HepG2 (cell line): ENCODE results near the gene TUBB4B. TPM values are rescaled to one million over a fixed set of nuclear protein-coding genes. Genes with fewer than 3 reads are reported as not detected.

Source experiments
- EED ChIP-seq: sonication (generic); formaldehyde crosslinking; IDR thresholded peaks from 2 replicates; pipeline ENCODE4 v1.5.0; 2020; ENCODE audit warnings: mild to moderate bottlenecking, missing genetic modification reagents
- FOXM1 ChIP-seq: sonication (generic); formaldehyde crosslinking; IDR thresholded peaks from 2 replicates; pipeline ENCODE4 v1.5.0; 2020; ENCODE audit warnings: missing genetic modification reagents
- IKZF4 ChIP-seq: sonication (generic); formaldehyde crosslinking; IDR thresholded peaks from 2 replicates; pipeline ENCODE4 v1.5.1; 2020; ENCODE audit warnings: borderline replicate concordance, mild to moderate bottlenecking, low read depth, missing genetic modification reagents; ENCODE audit errors: not compliant biosample characterization
- ISX ChIP-seq: sonication (generic); formaldehyde crosslinking; conservative IDR thresholded peaks from 2 replicates; pipeline ENCODE4 v1.5.0; 2020; ENCODE audit warnings: missing genetic modification reagents
- JUNB ChIP-seq: sonication (generic); formaldehyde crosslinking; IDR thresholded peaks from 2 replicates; pipeline ENCODE4 v1.8.0; 2022; ENCODE audit warnings: missing genetic modification reagents, mild to moderate bottlenecking, borderline replicate concordance
- MAFK ChIP-seq, 2 experiments: IDR thresholded peaks in 1 of 2; conservative IDR thresholded peaks in 1 of 2; 2 replicates each; pipeline ENCODE4 v1.6.1; 2011; ENCODE audit warnings: improper control_type of control experiment in 2 of 2, low read length in 2 of 2
- NAIF1 ChIP-seq: sonication (generic); formaldehyde crosslinking; IDR thresholded peaks from 2 replicates; pipeline ENCODE4 v1.5.0; 2020; ENCODE audit warnings: mild to moderate bottlenecking, missing genetic modification reagents, borderline replicate concordance
- SCMH1 ChIP-seq: sonication (generic); formaldehyde crosslinking; IDR thresholded peaks from 2 replicates; pipeline ENCODE4 v1.9.0; 2021; ENCODE audit warnings: missing genetic modification reagents, mild to moderate bottlenecking, borderline replicate concordance
- SMAD3 ChIP-seq: sonication (generic); formaldehyde crosslinking; IDR thresholded peaks from 2 replicates; pipeline ENCODE4 v1.4.0; 2020; ENCODE audit warnings: missing genetic modification reagents
- SPEN ChIP-seq: sonication (generic); formaldehyde crosslinking; IDR thresholded peaks from 2 replicates; pipeline ENCODE4 v1.5.1; 2020; ENCODE audit warnings: low read depth, mild to moderate bottlenecking, missing genetic modification reagents
- TSC22D2 ChIP-seq: sonication (generic); formaldehyde crosslinking; IDR thresholded peaks from 2 replicates; pipeline ENCODE4 v1.5.1; 2020; ENCODE audit warnings: missing genetic modification reagents, mild to moderate bottlenecking, borderline replicate concordance
- ZBTB7A ChIP-seq: sonication (generic); formaldehyde crosslinking; IDR thresholded peaks from 2 replicates; pipeline ENCODE4 v1.8.0; 2022; ENCODE audit warnings: mild to moderate bottlenecking, missing genetic modification reagents
- ZFP36 ChIP-seq: fragments of 150-350 bp; IDR thresholded peaks from 2 replicates; pipeline ENCODE4 v1.6.1; 2018; ENCODE audit warnings: borderline replicate concordance, low read length, low read depth; ENCODE audit not compliant: partially characterized antibody
- ZNF205 ChIP-seq: IDR thresholded peaks from 2 replicates; pipeline ENCODE4 v1.6.1; 2018; ENCODE audit warnings: missing biosample characterization, missing genetic modification reagents
- ZNF652 ChIP-seq: IDR thresholded peaks from 2 replicates; pipeline ENCODE4 v1.6.1; 2016; ENCODE audit warnings: low read depth, borderline replicate concordance
- polyA plus RNA-seq, 8 experiments: library from polyadenylated mRNA; depleted of rRNA in 3 of 8; stranded (reverse) in 7 of 8; unstranded in 1 of 8; fragments of >200 nt; fragmentation: Illumina TruSeq in 4 of 8; extraction: Trizol in 4 of 8; gene quantifications; 2 replicates each; pipeline versions ENCODE4 v1.2.1 to v1.2.3, GENCODE V29; 2011 to 2016; ENCODE audit warnings: low read depth in 4 of 8, missing spikeins in 1 of 8, mixed read lengths in 1 of 8; ENCODE audit not compliant: insufficient read depth in 1 of 8
- total RNA-seq, 5 experiments: library from RNA; depleted of rRNA; stranded (reverse); fragments of >200 nt; fragmentation: Illumina TruSeq; extraction: Trizol; gene quantifications; 2 replicates each; pipeline ENCODE4 v1.2.3, GENCODE V29; 2016; ENCODE audit warnings: low read depth in 1 of 5
- TF ChIP-seq, protein P1 (sequence below): sonication (generic); formaldehyde crosslinking; IDR thresholded peaks from 2 replicates; pipeline ENCODE4 v1.5.0; 2020; ENCODE audit warnings: missing genetic modification reagents
- TF ChIP-seq, protein P2 (sequence below): sonication (generic); formaldehyde crosslinking; IDR thresholded peaks from 2 replicates; pipeline ENCODE4 v1.5.0; 2020; ENCODE audit warnings: mild to moderate bottlenecking, missing genetic modification reagents
- TF ChIP-seq, protein P3 (sequence below): sonication (generic); formaldehyde crosslinking; IDR thresholded peaks from 2 replicates; pipeline ENCODE4 v1.4.0; 2020; ENCODE audit warnings: missing genetic modification reagents
- TF ChIP-seq, protein P4 (sequence below): sonication (generic); formaldehyde crosslinking; IDR thresholded peaks from 2 replicates; pipeline ENCODE4 v1.8.0; 2022; ENCODE audit warnings: missing genetic modification reagents, mild to moderate bottlenecking, inconsistent platforms, borderline replicate concordance

Gene TUBB4B
- total and polyA plus RNA-seq, 2 of the 13 experiments (the other 11 are each of a cell fraction or from before 2014, with no cell fraction given): 182 to 412 TPM

- TF ChIP-seq EED (no peak), ZNF652 (CRISPR knock-in tag) (no peak), MAFK (conservative IDR thresholded peaks at IDR 0.05 in 1 of 2, IDR thresholded peaks at IDR 0.05 in 1 of 2; ENCODE audit: low read length in 2 of 2) (no peak), ZFP36 (no peak), ISX (CRISPR knock-in tag) (no peak), TSC22D2 (CRISPR knock-in tag) (no peak), NAIF1 (CRISPR knock-in tag) (no peak), IKZF4 (CRISPR knock-in tag) (peak; percentile 44), SCMH1 (CRISPR knock-in tag) (no peak), SPEN (CRISPR knock-in tag) (peak; percentile 94), JUNB (CRISPR knock-in tag) (no peak), FOXM1 (no peak), ZBTB7A (CRISPR knock-in tag) (no peak), ZNF205 (CRISPR knock-in tag) (peak; percentile 66), SMAD3 (0 out of 2 replicates have a peak, but pooled peaks have one; percentile 72)
- TF ChIP-seq, protein P1, sequence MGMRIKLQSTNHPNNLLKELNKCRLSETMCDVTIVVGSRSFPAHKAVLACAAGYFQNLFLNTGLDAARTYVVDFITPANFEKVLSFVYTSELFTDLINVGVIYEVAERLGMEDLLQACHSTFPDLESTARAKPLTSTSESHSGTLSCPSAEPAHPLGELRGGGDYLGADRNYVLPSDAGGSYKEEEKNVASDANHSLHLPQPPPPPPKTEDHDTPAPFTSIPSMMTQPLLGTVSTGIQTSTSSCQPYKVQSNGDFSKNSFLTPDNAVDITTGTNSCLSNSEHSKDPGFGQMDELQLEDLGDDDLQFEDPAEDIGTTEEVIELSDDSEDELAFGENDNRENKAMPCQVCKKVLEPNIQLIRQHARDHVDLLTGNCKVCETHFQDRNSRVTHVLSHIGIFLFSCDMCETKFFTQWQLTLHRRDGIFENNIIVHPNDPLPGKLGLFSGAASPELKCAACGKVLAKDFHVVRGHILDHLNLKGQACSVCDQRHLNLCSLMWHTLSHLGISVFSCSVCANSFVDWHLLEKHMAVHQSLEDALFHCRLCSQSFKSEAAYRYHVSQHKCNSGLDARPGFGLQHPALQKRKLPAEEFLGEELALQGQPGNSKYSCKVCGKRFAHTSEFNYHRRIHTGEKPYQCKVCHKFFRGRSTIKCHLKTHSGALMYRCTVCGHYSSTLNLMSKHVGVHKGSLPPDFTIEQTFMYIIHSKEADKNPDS: no peak
- TF ChIP-seq, protein P2, sequence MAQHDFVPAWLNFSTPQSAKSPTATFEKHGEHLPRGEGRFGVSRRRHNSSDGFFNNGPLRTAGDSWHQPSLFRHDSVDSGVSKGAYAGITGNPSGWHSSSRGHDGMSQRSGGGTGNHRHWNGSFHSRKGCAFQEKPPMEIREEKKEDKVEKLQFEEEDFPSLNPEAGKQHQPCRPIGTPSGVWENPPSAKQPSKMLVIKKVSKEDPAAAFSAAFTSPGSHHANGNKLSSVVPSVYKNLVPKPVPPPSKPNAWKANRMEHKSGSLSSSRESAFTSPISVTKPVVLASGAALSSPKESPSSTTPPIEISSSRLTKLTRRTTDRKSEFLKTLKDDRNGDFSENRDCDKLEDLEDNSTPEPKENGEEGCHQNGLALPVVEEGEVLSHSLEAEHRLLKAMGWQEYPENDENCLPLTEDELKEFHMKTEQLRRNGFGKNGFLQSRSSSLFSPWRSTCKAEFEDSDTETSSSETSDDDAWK (CRISPR knock-in tag): no peak
- TF ChIP-seq, protein P3, sequence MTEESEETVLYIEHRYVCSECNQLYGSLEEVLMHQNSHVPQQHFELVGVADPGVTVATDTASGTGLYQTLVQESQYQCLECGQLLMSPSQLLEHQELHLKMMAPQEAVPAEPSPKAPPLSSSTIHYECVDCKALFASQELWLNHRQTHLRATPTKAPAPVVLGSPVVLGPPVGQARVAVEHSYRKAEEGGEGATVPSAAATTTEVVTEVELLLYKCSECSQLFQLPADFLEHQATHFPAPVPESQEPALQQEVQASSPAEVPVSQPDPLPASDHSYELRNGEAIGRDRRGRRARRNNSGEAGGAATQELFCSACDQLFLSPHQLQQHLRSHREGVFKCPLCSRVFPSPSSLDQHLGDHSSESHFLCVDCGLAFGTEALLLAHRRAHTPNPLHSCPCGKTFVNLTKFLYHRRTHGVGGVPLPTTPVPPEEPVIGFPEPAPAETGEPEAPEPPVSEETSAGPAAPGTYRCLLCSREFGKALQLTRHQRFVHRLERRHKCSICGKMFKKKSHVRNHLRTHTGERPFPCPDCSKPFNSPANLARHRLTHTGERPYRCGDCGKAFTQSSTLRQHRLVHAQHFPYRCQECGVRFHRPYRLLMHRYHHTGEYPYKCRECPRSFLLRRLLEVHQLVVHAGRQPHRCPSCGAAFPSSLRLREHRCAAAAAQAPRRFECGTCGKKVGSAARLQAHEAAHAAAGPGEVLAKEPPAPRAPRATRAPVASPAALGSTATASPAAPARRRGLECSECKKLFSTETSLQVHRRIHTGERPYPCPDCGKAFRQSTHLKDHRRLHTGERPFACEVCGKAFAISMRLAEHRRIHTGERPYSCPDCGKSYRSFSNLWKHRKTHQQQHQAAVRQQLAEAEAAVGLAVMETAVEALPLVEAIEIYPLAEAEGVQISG (CRISPR knock-in tag): peak; percentile 94
- TF ChIP-seq, protein P4, sequence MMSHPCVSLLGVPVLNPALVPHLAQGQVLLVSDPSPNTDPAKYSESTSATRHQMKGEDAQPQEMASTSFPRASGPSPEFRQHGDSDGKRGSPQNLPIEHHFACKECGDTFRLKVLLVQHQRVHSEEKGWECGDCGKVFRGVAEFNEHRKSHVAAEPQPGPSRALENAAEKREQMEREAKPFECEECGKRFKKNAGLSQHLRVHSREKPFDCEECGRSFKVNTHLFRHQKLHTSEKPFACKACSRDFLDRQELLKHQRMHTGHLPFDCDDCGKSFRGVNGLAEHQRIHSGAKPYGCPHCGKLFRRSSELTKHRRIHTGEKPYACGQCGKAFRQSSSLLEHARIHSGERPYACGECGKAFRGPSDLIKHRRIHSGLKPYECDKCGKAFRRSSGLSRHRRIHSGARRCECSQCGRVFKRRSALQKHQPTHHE: peak; percentile 79
Observed at GRCh38 chr9:137205126-137206069, 35.7 kb upstream of the TUBB4B start, which contains the start of the genes NDOR1 and TMEM203 (continued).
